ENCODE measurements around the gene PRKRA. TPM values are rescaled to one million over a fixed set of nuclear protein-coding genes. Genes with fewer than 3 reads are reported as not detected.

Gene PRKRA
- total RNA-seq, 1 experiment from 2014 or later: 59.4 TPM

DNA sequence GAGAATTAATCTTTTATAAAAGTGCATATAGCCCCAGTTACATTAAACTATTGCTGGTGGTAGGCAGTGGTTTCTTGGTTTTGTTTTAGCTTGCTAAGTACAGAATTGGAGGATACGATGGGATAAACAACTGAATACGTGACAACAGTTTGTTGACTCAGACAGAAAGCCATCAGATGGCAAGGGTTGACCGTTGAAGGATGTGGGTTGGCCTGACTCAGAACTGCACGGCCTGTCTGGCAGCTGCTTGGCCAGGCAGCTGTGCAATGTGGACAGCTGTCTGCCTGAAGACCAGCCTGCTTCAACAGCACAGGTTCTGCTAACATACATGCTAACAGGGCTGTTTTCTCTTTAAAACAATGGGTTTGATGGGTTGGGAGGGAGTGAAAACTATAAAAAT is 46.6 kb downstream of the PRKRA start:
- ATAC-seq: peak; percentile 94

DNA sequence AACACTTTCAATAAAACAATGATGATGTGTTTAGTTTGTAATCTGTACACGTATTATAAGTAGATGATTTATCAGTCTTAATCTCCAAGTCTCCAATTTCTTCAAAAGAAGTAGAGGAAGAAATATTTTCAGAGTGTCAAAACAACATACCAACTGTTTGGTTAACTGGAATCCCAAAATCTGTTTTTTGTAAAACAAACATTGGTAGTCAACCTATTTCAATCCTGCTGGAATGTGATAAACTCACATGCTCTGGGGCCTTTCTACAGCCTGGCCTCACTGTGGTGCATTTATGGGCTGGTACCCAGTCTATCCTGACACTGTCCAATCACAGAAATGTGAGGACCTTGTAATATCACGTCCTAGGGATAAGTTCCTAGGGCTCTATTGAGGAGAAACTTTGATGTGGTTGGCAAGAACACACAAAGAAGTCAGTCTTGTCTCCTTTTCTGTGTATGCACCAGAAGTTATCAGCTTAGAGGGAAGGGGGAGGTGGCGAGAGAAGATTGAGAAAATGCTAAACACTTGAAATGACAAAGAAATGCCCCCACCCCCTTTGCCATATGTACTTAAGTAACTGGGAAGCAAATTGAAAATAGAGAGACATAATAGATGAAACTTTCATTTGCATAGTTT is 47.2 kb downstream of the PRKRA start:
- CTCF ChIA-PET: no interaction called here
- intact Hi-C loops (cut with micrococcal nuclease; ENCODE audit: unreplicated experiment): no loop called here
- ATAC-seq (no peak), DNase-seq (ENCODE audit: low read depth, low spot score) (no peak)
- TF ChIP-seq REST (IDR thresholded peaks at IDR 0.05; ENCODE audit: insufficient read depth in 1 of 2, low read depth in 2 of 2, low read length in 1 of 2) (no peak), TCF7L2 (IDR thresholded peaks at IDR 0.05; ENCODE audit: low read depth, low read length) (no peak), SIN3A (IDR thresholded peaks at IDR 0.05; ENCODE audit: borderline replicate concordance, insufficient read depth, low read depth, low read length) (no peak), POLR2AphosphoS5 (IDR thresholded peaks at IDR 0.05; ENCODE audit: low read depth, low read length) (no peak), CTCF (IDR thresholded peaks at IDR 0.05) (no peak)
- no TSS peak for BruUV-seq (replicated peaks)
- Histone ChIP-seq H3K4me1 (ENCODE audit: control insufficient read depth, insufficient read depth, low read length) (peaks cover 4% of the 10 kb centered on the region), H3K27ac (ENCODE audit: low read length) (no peak overlapping the region), H3K36me3 (ENCODE audit: control insufficient read depth, insufficient read depth, low read length) (no peaks in the 10 kb centered on the region), H3K27me3 (ENCODE audit: control insufficient read depth, insufficient read depth, low read length) (no peaks in the 10 kb centered on the region), H3K9me3 (ENCODE audit: control insufficient read depth, insufficient read depth, low read depth, low read length) (no peaks in the 10 kb centered on the region), H3K4me3 (ENCODE audit: low read depth in 2 of 2, low read length in 2 of 2) (no peak overlapping the region)
- in situ Hi-C loops (cut with HindIII; ENCODE audit: low pct_unique_long_range_greater_than_20kb, low sequenced_read_pairs): no loop called here
- POLR2A ChIA-PET: no interaction called here

More for the DNA sequence above, 46.6 kb downstream of the PRKRA start:
- peaks cover 4% of the 10 kb centered on the region for H3K4me1 ChIP-seq (ENCODE audit: control insufficient read depth, insufficient read depth, low read length)
- no peaks in the 10 kb centered on the region for H3K27me3 ChIP-seq (ENCODE audit: control insufficient read depth, insufficient read depth, low read length)
- no peaks in the 10 kb centered on the region for H3K9me3 ChIP-seq (ENCODE audit: control insufficient read depth, insufficient read depth, low read depth, low read length)
- no peaks in the 10 kb centered on the region for H3K36me3 ChIP-seq (ENCODE audit: control insufficient read depth, insufficient read depth, low read length)
- in situ Hi-C loops (cut with HindIII; ENCODE audit: low pct_unique_long_range_greater_than_20kb, low sequenced_read_pairs) (no loop called here), intact Hi-C loops (cut with micrococcal nuclease; ENCODE audit: unreplicated experiment) (no loop called here)
- no peak overlapping the region for H3K4me3 ChIP-seq (ENCODE audit: low read depth in 2 of 2, low read length in 2 of 2)
- H3K27ac ChIP-seq (ENCODE audit: low read length): no peak overlapping the region
- TF ChIP-seq REST (IDR thresholded peaks at IDR 0.05; ENCODE audit: insufficient read depth in 1 of 2, low read depth in 2 of 2, low read length in 1 of 2): no peak
- no peak for TF ChIP-seq CTCF (IDR thresholded peaks at IDR 0.05)
- BruUV-seq (replicated peaks): no TSS peak
- DNase-seq (ENCODE audit: low read depth, low spot score): peak; percentile 55
- CTCF ChIA-PET: no interaction called here
- POLR2A ChIA-PET: no interaction called here

Data from Panc1 (cell line).